NCI-H1436 treated with DMSO at 0.1 percent for 48 hours (cell line): ENCODE data around the gene TUBB.
A peak's percentile ranks its signal among the peaks of the same experiment; 100 is the strongest.

Experiments used
- DNase-seq: peaks from one replicate; lab custom pipeline; 2025; lab: John Stamatoyannopoulos, UW

TUBB gene

GRCh38 chr6:30719791-30720737 is at the start of gene TUBB:
TUBB (plus strand) TSS chr6:30720352; CDS start chr6:30720507, 155 bp downstream.
- DNase-seq = peak; percentile 95

- DNase-seq = no peak
Observed at GRCh38 chr6:30670760-30671527, 49.2 kb upstream of the TUBB start.

- peak; percentile 82 for DNase-seq
Observed at GRCh38 chr6:30672445-30673253, 47.5 kb upstream of the TUBB start, which contains the start of gene DHX16. DHX16 (minus strand) TSS chr6:30673006; CDS start chr6:30672841, 165 bp downstream.

- no peak for DNase-seq
Observed at GRCh38 chr6:30676660-30677285, 43.4 kb upstream of the TUBB start.

- DNase-seq = no peak
Observed at GRCh38 chr6:30678964-30679726, 41.0 kb upstream of the TUBB start.

GRCh38 chr6:30679765-30680535 is 40.2 kb upstream of the TUBB start:
- DNase-seq = no peak

GRCh38 chr6:30681766-30682142 is 38.4 kb upstream of the TUBB start:
- DNase-seq = no peak

- no peak for DNase-seq
Observed at GRCh38 chr6:30682143-30683117, 37.7 kb upstream of the TUBB start.

GRCh38 chr6:30683183-30683979 is 36.8 kb upstream of the TUBB start:
- no peak for DNase-seq

GRCh38 chr6:30683980-30684338 is 36.2 kb upstream of the TUBB start:
- no peak for DNase-seq

- no peak for DNase-seq
Observed at GRCh38 chr6:30684386-30685156, 35.6 kb upstream of the TUBB start.

GRCh38 chr6:30685157-30686008 is 34.8 kb upstream of the TUBB start:
- no peak for DNase-seq

- DNase-seq = no peak
Observed at GRCh38 chr6:30686009-30686907, 33.9 kb upstream of the TUBB start, which contains the start of gene PPP1R18. PPP1R18 (minus strand) TSS chr6:30686645; CDS start chr6:30686018, 627 bp downstream.

- peak; percentile 79 for DNase-seq
Observed at GRCh38 chr6:30686908-30687658, 33.1 kb upstream of the TUBB start.
